Naive thymus-derived CD4-positive, alpha-beta T cell (primary cell): Measurements from ENCODE around the gene SHISAL2B. TPM values are rescaled to one million over a fixed set of nuclear protein-coding genes. Genes with fewer than 3 reads are reported as not detected.
"Not testable (repeated sequence)": the region's sequence is repeated elsewhere in the genome, so short reads cannot be mapped to it uniquely, and the experiment has no call there.

Source experiments
- ATAC-seq: fragments of 150-1000 bp; cut with Tn5 transposase; 2 replicates; pipeline ENCODE4 v1.10.0; 2021; ENCODE audit warnings: mild to moderate bottlenecking, moderate library complexity
- CTCF ChIA-PET: fragments of 350-600 bp; sonication (Branson Sonifier 250); formaldehyde crosslinking; loops from one replicate; lab custom pipeline; 2021; ENCODE audit warnings: antibody characterized with exemption; lab: Charles Lee
- POLR2A ChIA-PET: fragments of 350-600 bp; sonication (Branson Sonifier 250); formaldehyde crosslinking; loops from one replicate; lab custom pipeline; 2021; ENCODE audit warnings: antibody characterized with exemption, inconsistent platforms; lab: Charles Lee
- DNase-seq, 9 donors: peaks; one replicate each; pipeline versions ENCODE4 v3.0.0 to v3.0.0-alpha.2; 2020 to 2022; ENCODE audit warnings: mixed read lengths in 1 of 9
- H3K27ac ChIP-seq: one replicate; pipeline ENCODE4 v1.7.0; 2013; ENCODE audit warnings: mild to moderate bottlenecking, low read depth, low read length, moderate library complexity
- H3K27me3 ChIP-seq, 2 donors: one replicate each; pipeline ENCODE4 v1.7.0; 2013; ENCODE audit warnings: low read length in 2 of 2, mild to moderate bottlenecking in 2 of 2, moderate library complexity in 2 of 2; ENCODE audit not compliant: control insufficient read depth in 2 of 2, insufficient read depth in 2 of 2
- H3K36me3 ChIP-seq, 3 experiments: 1 replicate in 2 of 3; 2 replicates in 1 of 3; pipeline ENCODE4 v1.7.0; 2013; ENCODE audit warnings: low read length in 3 of 3, mild to moderate bottlenecking in 3 of 3, moderate library complexity in 1 of 3; ENCODE audit not compliant: insufficient read depth in 3 of 3, control insufficient read depth in 2 of 3
- H3K4me1 ChIP-seq, 2 donors: one replicate each; pipeline ENCODE4 v1.7.0; 2013; ENCODE audit warnings: low read length in 2 of 2, mild to moderate bottlenecking in 2 of 2, moderate library complexity in 1 of 2; ENCODE audit not compliant: control insufficient read depth in 2 of 2, insufficient read depth in 2 of 2
- H3K4me3 ChIP-seq: 2 replicates; pipeline ENCODE4 v1.7.0; 2013; ENCODE audit warnings: mild to moderate bottlenecking, low read length
- H3K9me3 ChIP-seq, 3 experiments: 1 replicate in 2 of 3; 2 replicates in 1 of 3; pipeline ENCODE4 v1.7.0; 2013; ENCODE audit warnings: low read length in 3 of 3; ENCODE audit not compliant: control insufficient read depth in 2 of 3
- H3K27ac Mint-ChIP-seq, 9 donors: one replicate each; pipeline ENCODE4 v1.8.0; 2020 to 2022; ENCODE audit warnings: mixed read lengths in 9 of 9, mild to moderate bottlenecking in 8 of 9, moderate library complexity in 5 of 9, inconsistent platforms in 2 of 9
- H3K27me3 Mint-ChIP-seq, 5 donors: one replicate each; pipeline ENCODE4 v1.8.0; 2021 to 2022; ENCODE audit warnings: mixed read lengths in 5 of 5, mild to moderate bottlenecking in 1 of 5
- H3K36me3 Mint-ChIP-seq, 5 donors: one replicate each; pipeline ENCODE4 v1.8.0; 2020 to 2022; ENCODE audit warnings: mixed read lengths in 5 of 5, mild to moderate bottlenecking in 3 of 5, inconsistent platforms in 1 of 5
- H3K4me1 Mint-ChIP-seq, 7 donors: one replicate each; pipeline ENCODE4 v1.8.0; 2020 to 2022; ENCODE audit warnings: mixed read lengths in 7 of 7, mild to moderate bottlenecking in 3 of 7, inconsistent platforms in 1 of 7
- H3K4me3 Mint-ChIP-seq, 10 donors: one replicate each; pipeline ENCODE4 v1.8.0; 2020 to 2022; ENCODE audit warnings: mild to moderate bottlenecking in 10 of 10, mixed read lengths in 10 of 10, moderate library complexity in 6 of 10, inconsistent platforms in 2 of 10
- H3K9me3 Mint-ChIP-seq, 11 donors: one replicate each; pipeline ENCODE4 v1.8.0; 2020 to 2022; ENCODE audit warnings: mixed read lengths in 11 of 11, mild to moderate bottlenecking in 4 of 11, inconsistent platforms in 1 of 11, moderate library complexity in 1 of 11
- intact Hi-C, 2 donors: fragments of 100-400 bp; cut with micrococcal nuclease; formaldehyde crosslinking; loops; one replicate each; pipeline ENCODE4 v1.15.1; 2023
- polyA plus RNA-seq, 2 donors: library from polyadenylated mRNA; unstranded; fragments of 300-500 nt; fragmentation: Illumina TruSeq; gene quantifications; one replicate each; pipeline ENCODE4 v1.2.3, GENCODE V29; 2021
- total RNA-seq, 6 experiments: library from RNA in 5 of 6; stranded (reverse) in 5 of 6; gene quantifications; 1 replicate in 5 of 6; 2 replicates in 1 of 6; pipeline ENCODE4 v1.2.3 and lab custom pipeline; 2021 to 2026

The SHISAL2B gene
- total and polyA plus RNA-seq, 7 experiments from 2014 or later, result not detected

DNA sequence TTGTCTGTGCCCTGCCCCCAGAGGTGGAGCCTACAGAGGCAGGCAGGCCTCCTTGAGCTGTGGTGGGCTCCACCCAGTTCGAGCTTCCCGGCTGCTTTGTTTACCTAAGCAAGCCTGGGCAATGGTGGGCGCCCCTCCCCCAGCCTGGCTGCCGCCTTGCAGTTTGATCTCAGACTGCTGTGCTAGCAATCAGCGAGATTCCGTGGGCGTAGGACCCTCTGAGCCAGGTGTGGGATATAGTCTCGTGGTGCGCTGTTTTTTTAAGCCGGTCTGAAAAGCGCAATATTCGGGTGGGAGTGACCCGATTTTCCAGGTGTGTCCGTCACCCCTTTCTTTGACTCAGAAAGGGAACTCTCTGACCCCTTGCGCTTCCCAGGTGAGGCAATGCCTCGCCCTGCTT is 24.2 kb downstream of the SHISAL2B start:
- intact Hi-C loops, H3K27me3 Mint-ChIP-seq, ATAC-seq, H3K36me3 ChIP-seq, H3K27me3 ChIP-seq, DNase-seq, H3K9me3 ChIP-seq, H3K4me1 Mint-ChIP-seq, H3K36me3 Mint-ChIP-seq, POLR2A ChIA-PET, H3K4me3 ChIP-seq, H3K4me3 Mint-ChIP-seq, H3K27ac Mint-ChIP-seq, H3K9me3 Mint-ChIP-seq, CTCF ChIA-PET, H3K27ac ChIP-seq, H3K4me1 ChIP-seq: not testable (repeated sequence)

DNA sequence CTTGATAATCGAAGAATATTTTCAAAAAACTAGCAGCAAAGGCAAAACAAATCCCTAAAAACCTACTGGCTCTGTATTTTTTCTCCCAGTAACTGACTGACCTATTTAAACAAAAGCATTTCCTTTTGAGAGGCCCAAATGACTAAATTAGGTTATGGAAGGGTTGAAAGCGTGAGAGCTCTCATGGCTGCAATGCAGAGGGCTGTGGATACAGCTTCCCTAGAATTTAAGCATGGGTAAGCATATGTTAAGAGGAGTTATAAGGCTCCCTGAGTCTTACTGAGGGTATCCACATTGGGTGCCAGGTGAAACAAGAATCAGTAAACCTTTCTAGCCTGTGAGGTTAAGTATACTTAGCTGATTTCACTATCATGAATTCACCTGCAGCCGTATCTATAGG is 32.3 kb downstream of the SHISAL2B start:
- no peak overlapping the region for H3K27ac Mint-ChIP-seq
- peaks cover 0 to 6% (median 0%) of the 10 kb centered on the region in 11 donors for H3K9me3 Mint-ChIP-seq
- no peaks in the 10 kb centered on the region for H3K9me3 ChIP-seq
- intact Hi-C loops, result no loop called here
- no peaks in the 10 kb centered on the region for H3K27me3 ChIP-seq
- H3K4me3 ChIP-seq, result no peak overlapping the region
- DNase-seq (no peak), ATAC-seq (no peak)
- H3K4me1 ChIP-seq, result no peaks in the 10 kb centered on the region
- H3K4me1 Mint-ChIP-seq, result peaks cover 0 to 4% (median 0%) of the 10 kb centered on the region in 7 donors
- H3K36me3 Mint-ChIP-seq, result peaks cover 0 to 32% (median 25%) of the 10 kb centered on the region in 5 donors
- H3K4me3 Mint-ChIP-seq, result no peak overlapping the region
- H3K27me3 Mint-ChIP-seq, result no peaks in the 10 kb centered on the region
- POLR2A ChIA-PET, result no interaction called here
- CTCF ChIA-PET, result no interaction called here
- H3K27ac ChIP-seq, result no peak overlapping the region
- peaks cover 0 to 16% (median 0%) of the 10 kb centered on the region in 3 experiments for H3K36me3 ChIP-seq

DNA sequence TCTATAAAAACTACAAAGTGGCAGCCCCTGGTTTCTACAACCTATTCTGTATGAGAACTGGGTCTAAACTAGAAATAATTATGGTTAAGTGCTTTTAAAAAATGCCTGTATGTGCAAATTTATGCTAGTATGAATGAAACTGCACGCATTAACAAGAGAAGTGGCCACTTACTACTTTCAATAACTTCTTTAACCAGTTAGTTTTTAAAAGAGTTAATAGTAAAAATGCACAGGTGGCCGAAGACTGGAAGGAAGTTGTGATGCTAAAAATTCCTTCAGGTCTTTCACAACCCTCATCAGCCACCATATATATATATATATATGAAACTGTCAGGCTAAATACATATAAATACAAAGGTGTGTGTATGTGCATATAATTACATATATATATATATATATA is 36.8 kb downstream of the SHISAL2B start:
- no peak for ATAC-seq
- Mint-ChIP-seq H3K4me1 (peaks cover 0 to 7% (median 0%) of the 10 kb centered on the region in 7 donors), H3K4me3 (no peak overlapping the region), H3K9me3 (no peaks in the 10 kb centered on the region), H3K36me3 (peaks cover 20 to 52% (median 38%) of the 10 kb centered on the region in 5 donors), H3K27ac (no peak overlapping the region), H3K27me3 (no peaks in the 10 kb centered on the region)
- Histone ChIP-seq H3K27me3 (no peaks in the 10 kb centered on the region), H3K9me3 (no peaks in the 10 kb centered on the region), H3K27ac (no peak overlapping the region), H3K36me3 (peaks cover 0 to 16% (median 0%) of the 10 kb centered on the region in 3 experiments), H3K4me3 (no peak overlapping the region), H3K4me1 (no peaks in the 10 kb centered on the region)
- POLR2A ChIA-PET, result no interaction called here
- CTCF ChIA-PET, result no interaction called here
- intact Hi-C loops, result no loop called here
- no peak for DNase-seq

DNA sequence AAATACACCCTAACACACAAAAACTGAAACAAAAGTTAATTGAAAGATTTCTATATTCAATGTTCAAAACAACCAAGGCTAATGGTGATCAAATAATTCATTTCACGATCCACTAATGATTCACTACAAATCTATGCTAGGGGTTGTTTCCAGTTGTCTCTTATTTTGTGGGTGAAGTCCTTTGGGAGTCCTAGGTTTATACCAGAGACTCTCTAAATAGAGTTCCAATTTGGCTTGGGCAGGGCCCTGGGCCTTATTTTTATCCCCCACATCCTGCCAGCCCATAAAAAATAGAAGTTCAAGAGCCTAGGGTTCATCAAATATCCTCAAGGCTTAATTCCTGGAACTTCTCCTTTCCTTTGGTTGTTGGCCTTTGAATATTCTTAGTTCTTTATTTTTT is 52.1 kb downstream of the SHISAL2B start:
- H3K9me3 ChIP-seq, result no peaks in the 10 kb centered on the region
- no peak for ATAC-seq
- no peak overlapping the region for H3K4me3 ChIP-seq
- ChIA-PET CTCF (no interaction called here), POLR2A (no interaction called here)
- peaks cover 0 to 22% (median 0%) of the 10 kb centered on the region in 3 experiments for H3K36me3 ChIP-seq
- no peak overlapping the region for H3K27ac Mint-ChIP-seq
- DNase-seq, result no peak
- no peaks in the 10 kb centered on the region for H3K4me1 ChIP-seq
- no peaks in the 10 kb centered on the region for H3K27me3 Mint-ChIP-seq
- H3K36me3 Mint-ChIP-seq, result peaks cover 3 to 43% (median 15%) of the 10 kb centered on the region in 5 donors
- no peak overlapping the region for H3K27ac ChIP-seq
- intact Hi-C loops, result no loop called here
- H3K27me3 ChIP-seq, result no peaks in the 10 kb centered on the region
- no peaks in the 10 kb centered on the region for H3K9me3 Mint-ChIP-seq
- peaks cover 0 to 14% (median 4%) of the 10 kb centered on the region in 7 donors for H3K4me1 Mint-ChIP-seq
- H3K4me3 Mint-ChIP-seq, result no peak overlapping the region

DNA sequence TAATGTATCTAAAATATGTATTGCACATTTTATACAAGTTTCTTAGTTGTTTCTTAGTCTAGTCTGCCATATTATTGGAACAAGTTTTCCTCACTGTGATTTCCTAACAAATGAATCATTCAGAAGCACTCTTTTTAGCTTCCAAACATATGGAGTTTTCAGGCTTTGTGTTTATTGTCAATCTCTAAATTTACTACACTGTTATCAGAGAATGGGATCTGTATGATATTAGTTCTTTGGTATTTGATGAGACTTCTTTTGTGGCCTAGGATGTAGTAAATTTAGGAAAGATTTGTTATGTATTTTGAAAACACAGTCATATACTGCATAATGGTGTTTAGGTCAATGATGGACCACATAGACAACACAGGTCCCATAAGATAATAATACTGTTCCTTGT is 52.5 kb downstream of the SHISAL2B start:
- ChIA-PET CTCF (no interaction called here), POLR2A (no interaction called here)
- DNase-seq (no peak), ATAC-seq (no peak)
- Mint-ChIP-seq H3K4me3 (no peak overlapping the region), H3K27ac (no peak overlapping the region), H3K9me3 (no peaks in the 10 kb centered on the region), H3K36me3 (peaks cover 3 to 39% (median 14%) of the 10 kb centered on the region in 5 donors), H3K27me3 (no peaks in the 10 kb centered on the region), H3K4me1 (peaks cover 0 to 14% (median 4%) of the 10 kb centered on the region in 7 donors)
- Histone ChIP-seq H3K9me3 (no peaks in the 10 kb centered on the region), H3K27me3 (no peaks in the 10 kb centered on the region), H3K36me3 (peaks cover 0 to 22% (median 0%) of the 10 kb centered on the region in 3 experiments), H3K4me1 (no peaks in the 10 kb centered on the region), H3K27ac (no peak overlapping the region), H3K4me3 (no peak overlapping the region)
- intact Hi-C loops, result no loop called here

DNA sequence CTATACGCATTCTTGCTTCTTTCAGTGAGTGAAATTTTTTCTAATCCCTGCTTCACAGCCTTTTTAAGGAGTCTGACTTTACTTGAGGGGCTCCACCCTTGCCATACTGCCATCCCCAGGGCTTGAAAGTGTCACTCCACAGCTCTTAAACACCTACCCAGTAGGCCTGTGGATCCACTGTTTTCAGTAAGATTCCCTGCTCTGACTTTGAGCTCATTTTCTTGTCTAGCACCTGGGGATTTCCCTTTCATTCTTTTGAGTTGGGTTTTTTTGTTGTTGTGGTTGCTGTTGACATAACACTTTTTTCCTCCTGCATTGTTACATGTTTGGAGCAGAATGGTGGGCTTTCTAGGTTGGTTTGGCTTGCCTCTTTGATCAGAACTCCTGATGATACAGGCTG is 54.6 kb downstream of the SHISAL2B start:
- Histone ChIP-seq H3K9me3 (no peaks in the 10 kb centered on the region), H3K4me3 (no peak overlapping the region), H3K27ac (no peak overlapping the region), H3K4me1 (no peaks in the 10 kb centered on the region), H3K36me3 (peaks cover 0 to 4% (median 0%) of the 10 kb centered on the region in 3 experiments), H3K27me3 (no peaks in the 10 kb centered on the region)
- intact Hi-C loops, result no loop called here
- DNase-seq (no peak), ATAC-seq (no peak)
- Mint-ChIP-seq H3K36me3 (peaks cover 5 to 31% (median 8%) of the 10 kb centered on the region in 5 donors), H3K4me3 (no peak overlapping the region), H3K27me3 (no peaks in the 10 kb centered on the region), H3K27ac (no peak overlapping the region), H3K4me1 (peaks cover 0 to 20% (median 4%) of the 10 kb centered on the region in 7 donors), H3K9me3 (peaks cover 0 to 1% (median 0%) of the 10 kb centered on the region in 11 donors)
- ChIA-PET POLR2A (no interaction called here), CTCF (no interaction called here)

DNA sequence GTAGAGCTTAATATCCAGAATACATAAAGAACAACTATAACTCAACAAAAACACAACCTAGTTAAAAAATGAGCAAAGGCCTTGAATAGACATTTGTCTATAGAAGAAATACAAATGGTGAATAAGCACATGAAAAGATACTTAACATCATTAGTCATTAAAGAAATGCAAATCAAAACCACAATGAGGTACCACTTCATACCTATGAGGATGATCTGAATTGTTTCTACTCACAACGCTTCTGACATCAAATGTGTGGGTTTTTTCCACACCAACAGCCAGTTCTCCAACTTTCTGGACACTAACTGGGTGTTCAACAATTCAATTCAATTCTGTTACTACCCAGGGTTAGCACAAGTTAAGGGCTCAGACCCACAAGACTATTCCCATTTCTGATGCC is 56.1 kb downstream of the SHISAL2B start:
- Histone ChIP-seq H3K27ac (no peak overlapping the region), H3K36me3 (no peaks in the 10 kb centered on the region), H3K4me1 (no peaks in the 10 kb centered on the region), H3K27me3 (no peaks in the 10 kb centered on the region), H3K4me3 (no peak overlapping the region), H3K9me3 (no peaks in the 10 kb centered on the region)
- DNase-seq (no peak), ATAC-seq (no peak)
- Mint-ChIP-seq H3K27ac (no peak overlapping the region), H3K4me1 (peaks cover 4 to 30% (median 4%) of the 10 kb centered on the region in 7 donors), H3K27me3 (no peaks in the 10 kb centered on the region), H3K36me3 (peaks cover 5 to 39% (median 8%) of the 10 kb centered on the region in 5 donors), H3K9me3 (peaks cover 0 to 1% (median 0%) of the 10 kb centered on the region in 11 donors), H3K4me3 (no peak overlapping the region)
- ChIA-PET POLR2A (no interaction called here), CTCF (interaction anchor here (0.6 kb wide), 1 partner anchor 702 kb away, joined by 4 read pairs; no protein-coding TSS in a partner anchor)
- intact Hi-C loops, result no loop called here
